SK-N-SH treated with all-trans-retinoic acid at 6 μM for 48 hours (cell line): Measurements from ENCODE around the gene VOPP1.

Experiments used
- ATAC-seq: fragments of 200-7000 bp; cut with Tn5 transposase; 3 replicates; pipeline ENCODE4 v1.9.1; 2020; ENCODE audit warnings: mild to moderate bottlenecking, moderate library complexity
- CSDC2 ChIP-seq: fragments of 250-450 bp; sonication (Bioruptor Pico); IDR thresholded peaks from 2 replicates; pipeline ENCODE4 v1.5.0; 2020; ENCODE audit warnings: mild to moderate bottlenecking, moderate library complexity
- ESRRG ChIP-seq: fragments of 250-450 bp; sonication (Bioruptor Pico); IDR thresholded peaks from 2 replicates; pipeline ENCODE4 v1.6.1; 2021; ENCODE audit warnings: mild to moderate bottlenecking
- ISL1 ChIP-seq: fragments of 250-450 bp; sonication (Bioruptor Pico); IDR thresholded peaks from 2 replicates; pipeline ENCODE4 v2.1.2; 2022; ENCODE audit warnings: mild to moderate bottlenecking, moderate library complexity
- OSR1 ChIP-seq: fragments of 250-450 bp; sonication (Bioruptor Pico); IDR thresholded peaks from 2 replicates; pipeline ENCODE4 v1.8.0; 2022; ENCODE audit warnings: moderate library complexity, mild to moderate bottlenecking, inconsistent platforms
- TCF4 ChIP-seq: fragments of 250-450 bp; sonication (Bioruptor Pico); IDR thresholded peaks from 2 replicates; pipeline ENCODE4 v1.8.0; 2021; ENCODE audit warnings: mild to moderate bottlenecking, moderate library complexity, borderline replicate concordance
- TOX ChIP-seq: fragments of 250-450 bp; sonication (Bioruptor Pico); IDR thresholded peaks from 2 replicates; pipeline ENCODE4 v1.8.0; 2021; ENCODE audit warnings: mild to moderate bottlenecking, moderate library complexity, borderline replicate concordance
- ZC3H10 ChIP-seq: fragments of 250-450 bp; sonication (Bioruptor Pico); IDR thresholded peaks from 2 replicates; pipeline ENCODE4 v1.5.1; 2021; ENCODE audit warnings: mild to moderate bottlenecking, moderate library complexity
- ZFP3 ChIP-seq: fragments of 250-450 bp; sonication (Bioruptor Pico); IDR thresholded peaks from 2 replicates; pipeline ENCODE4 v1.5.0; 2020; ENCODE audit warnings: mild to moderate bottlenecking, moderate library complexity
- ZFP30 ChIP-seq: fragments of 450-650 bp; formaldehyde crosslinking; IDR thresholded peaks from 2 replicates; pipeline ENCODE4 v1.5.0; 2022; ENCODE audit warnings: mild to moderate bottlenecking, moderate library complexity
- ZNF565 ChIP-seq: fragments of 450-650 bp; formaldehyde crosslinking; conservative IDR thresholded peaks from 2 replicates; pipeline ENCODE4 v1.5.0; 2020; ENCODE audit warnings: low read depth, mild to moderate bottlenecking, moderate library complexity
- ZNF8 ChIP-seq: fragments of 450-650 bp; formaldehyde crosslinking; IDR thresholded peaks from 2 replicates; pipeline ENCODE4 v1.5.0; 2020; ENCODE audit warnings: mild to moderate bottlenecking, moderate library complexity
- TF ChIP-seq, protein P1 (sequence below): fragments of 250-450 bp; sonication (Bioruptor Pico); IDR thresholded peaks from 2 replicates; pipeline ENCODE4 v1.5.0; 2020; ENCODE audit warnings: mild to moderate bottlenecking, moderate library complexity
- TF ChIP-seq, protein P2 (sequence below): fragments of 250-450 bp; sonication (Bioruptor Pico); IDR thresholded peaks from 2 replicates; pipeline ENCODE4 v1.8.0; 2020; ENCODE audit warnings: mild to moderate bottlenecking, moderate library complexity, borderline replicate concordance
- TF ChIP-seq, protein P3 (sequence below): fragments of 250-450 bp; sonication (Bioruptor Pico); IDR thresholded peaks from 2 replicates; pipeline ENCODE4 v1.5.1; 2021; ENCODE audit warnings: mild to moderate bottlenecking, moderate library complexity
- TF ChIP-seq, protein P4 (sequence below): fragments of 250-450 bp; sonication (Bioruptor Pico); IDR thresholded peaks from 2 replicates; pipeline ENCODE4 v1.5.1; 2020; ENCODE audit warnings: low read depth, mild to moderate bottlenecking, moderate library complexity
- TF ChIP-seq, protein P5 (sequence below): fragments of 250-450 bp; sonication (Bioruptor Pico); IDR thresholded peaks from 2 replicates; pipeline ENCODE4 v1.8.0; 2021; ENCODE audit warnings: low read depth, mild to moderate bottlenecking, moderate library complexity, borderline replicate concordance

VOPP1 gene

DNA sequence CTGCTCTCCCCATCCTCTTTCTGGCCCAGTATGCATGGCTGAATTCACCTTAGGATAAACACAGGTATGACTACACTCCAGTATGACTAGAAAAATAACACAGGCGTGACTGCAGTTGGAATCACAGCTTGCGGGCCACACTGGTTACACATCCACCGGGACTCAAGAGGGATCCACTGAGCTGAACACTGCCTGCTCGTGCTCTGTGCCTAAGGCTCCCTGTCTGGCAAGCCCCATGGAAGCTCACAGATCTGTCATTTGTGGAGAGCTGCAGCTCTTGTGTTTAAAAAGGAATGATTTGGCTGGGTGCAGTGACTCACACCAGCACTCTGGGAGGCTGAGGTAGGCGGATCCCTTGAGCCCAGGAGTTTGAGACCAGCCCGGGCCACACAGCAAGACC lies 26.8 kb downstream of the VOPP1 start:
- ATAC-seq = peak; percentile 68
- TF ChIP-seq ZFP3 (CRISPR knock-in tag) = no peak
- TF ChIP-seq ZC3H10 (CRISPR knock-in tag) = no peak
- TF ChIP-seq, protein P1, sequence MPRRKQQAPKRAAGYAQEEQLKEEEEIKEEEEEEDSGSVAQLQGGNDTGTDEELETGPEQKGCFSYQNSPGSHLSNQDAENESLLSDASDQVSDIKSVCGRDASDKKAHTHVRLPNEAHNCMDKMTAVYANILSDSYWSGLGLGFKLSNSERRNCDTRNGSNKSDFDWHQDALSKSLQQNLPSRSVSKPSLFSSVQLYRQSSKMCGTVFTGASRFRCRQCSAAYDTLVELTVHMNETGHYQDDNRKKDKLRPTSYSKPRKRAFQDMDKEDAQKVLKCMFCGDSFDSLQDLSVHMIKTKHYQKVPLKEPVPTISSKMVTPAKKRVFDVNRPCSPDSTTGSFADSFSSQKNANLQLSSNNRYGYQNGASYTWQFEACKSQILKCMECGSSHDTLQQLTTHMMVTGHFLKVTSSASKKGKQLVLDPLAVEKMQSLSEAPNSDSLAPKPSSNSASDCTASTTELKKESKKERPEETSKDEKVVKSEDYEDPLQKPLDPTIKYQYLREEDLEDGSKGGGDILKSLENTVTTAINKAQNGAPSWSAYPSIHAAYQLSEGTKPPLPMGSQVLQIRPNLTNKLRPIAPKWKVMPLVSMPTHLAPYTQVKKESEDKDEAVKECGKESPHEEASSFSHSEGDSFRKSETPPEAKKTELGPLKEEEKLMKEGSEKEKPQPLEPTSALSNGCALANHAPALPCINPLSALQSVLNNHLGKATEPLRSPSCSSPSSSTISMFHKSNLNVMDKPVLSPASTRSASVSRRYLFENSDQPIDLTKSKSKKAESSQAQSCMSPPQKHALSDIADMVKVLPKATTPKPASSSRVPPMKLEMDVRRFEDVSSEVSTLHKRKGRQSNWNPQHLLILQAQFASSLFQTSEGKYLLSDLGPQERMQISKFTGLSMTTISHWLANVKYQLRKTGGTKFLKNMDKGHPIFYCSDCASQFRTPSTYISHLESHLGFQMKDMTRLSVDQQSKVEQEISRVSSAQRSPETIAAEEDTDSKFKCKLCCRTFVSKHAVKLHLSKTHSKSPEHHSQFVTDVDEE = no peak
- TF ChIP-seq TOX = no peak
- TF ChIP-seq ZNF8 (CRISPR knock-in tag) = no peak
- no peak for TF ChIP-seq ESRRG (CRISPR knock-in tag)
- no peak for TF ChIP-seq TCF4
- no peak for TF ChIP-seq OSR1 (CRISPR knock-in tag)
- TF ChIP-seq, protein P2, sequence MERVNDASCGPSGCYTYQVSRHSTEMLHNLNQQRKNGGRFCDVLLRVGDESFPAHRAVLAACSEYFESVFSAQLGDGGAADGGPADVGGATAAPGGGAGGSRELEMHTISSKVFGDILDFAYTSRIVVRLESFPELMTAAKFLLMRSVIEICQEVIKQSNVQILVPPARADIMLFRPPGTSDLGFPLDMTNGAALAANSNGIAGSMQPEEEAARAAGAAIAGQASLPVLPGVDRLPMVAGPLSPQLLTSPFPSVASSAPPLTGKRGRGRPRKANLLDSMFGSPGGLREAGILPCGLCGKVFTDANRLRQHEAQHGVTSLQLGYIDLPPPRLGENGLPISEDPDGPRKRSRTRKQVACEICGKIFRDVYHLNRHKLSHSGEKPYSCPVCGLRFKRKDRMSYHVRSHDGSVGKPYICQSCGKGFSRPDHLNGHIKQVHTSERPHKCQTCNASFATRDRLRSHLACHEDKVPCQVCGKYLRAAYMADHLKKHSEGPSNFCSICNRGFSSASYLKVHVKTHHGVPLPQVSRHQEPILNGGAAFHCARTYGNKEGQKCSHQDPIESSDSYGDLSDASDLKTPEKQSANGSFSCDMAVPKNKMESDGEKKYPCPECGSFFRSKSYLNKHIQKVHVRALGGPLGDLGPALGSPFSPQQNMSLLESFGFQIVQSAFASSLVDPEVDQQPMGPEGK (CRISPR knock-in tag) = no peak
- no peak for TF ChIP-seq ZFP30 (CRISPR knock-in tag)
- TF ChIP-seq ZNF565 (CRISPR knock-in tag) = no peak
- TF ChIP-seq ISL1 = no peak
- TF ChIP-seq, protein P3, sequence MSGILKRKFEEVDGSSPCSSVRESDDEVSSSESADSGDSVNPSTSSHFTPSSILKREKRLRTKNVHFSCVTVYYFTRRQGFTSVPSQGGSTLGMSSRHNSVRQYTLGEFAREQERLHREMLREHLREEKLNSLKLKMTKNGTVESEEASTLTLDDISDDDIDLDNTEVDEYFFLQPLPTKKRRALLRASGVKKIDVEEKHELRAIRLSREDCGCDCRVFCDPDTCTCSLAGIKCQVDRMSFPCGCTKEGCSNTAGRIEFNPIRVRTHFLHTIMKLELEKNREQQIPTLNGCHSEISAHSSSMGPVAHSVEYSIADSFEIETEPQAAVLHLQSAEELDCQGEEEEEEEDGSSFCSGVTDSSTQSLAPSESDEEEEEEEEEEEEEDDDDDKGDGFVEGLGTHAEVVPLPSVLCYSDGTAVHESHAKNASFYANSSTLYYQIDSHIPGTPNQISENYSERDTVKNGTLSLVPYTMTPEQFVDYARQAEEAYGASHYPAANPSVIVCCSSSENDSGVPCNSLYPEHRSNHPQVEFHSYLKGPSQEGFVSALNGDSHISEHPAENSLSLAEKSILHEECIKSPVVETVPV = no peak
- TF ChIP-seq, protein P4, sequence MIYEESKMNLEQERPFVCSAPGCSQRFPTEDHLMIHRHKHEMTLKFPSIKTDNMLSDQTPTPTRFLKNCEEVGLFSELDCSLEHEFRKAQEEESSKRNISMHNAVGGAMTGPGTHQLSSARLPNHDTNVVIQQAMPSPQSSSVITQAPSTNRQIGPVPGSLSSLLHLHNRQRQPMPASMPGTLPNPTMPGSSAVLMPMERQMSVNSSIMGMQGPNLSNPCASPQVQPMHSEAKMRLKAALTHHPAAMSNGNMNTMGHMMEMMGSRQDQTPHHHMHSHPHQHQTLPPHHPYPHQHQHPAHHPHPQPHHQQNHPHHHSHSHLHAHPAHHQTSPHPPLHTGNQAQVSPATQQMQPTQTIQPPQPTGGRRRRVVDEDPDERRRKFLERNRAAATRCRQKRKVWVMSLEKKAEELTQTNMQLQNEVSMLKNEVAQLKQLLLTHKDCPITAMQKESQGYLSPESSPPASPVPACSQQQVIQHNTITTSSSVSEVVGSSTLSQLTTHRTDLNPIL (CRISPR knock-in tag) = no peak
- no peak for TF ChIP-seq CSDC2 (CRISPR knock-in tag)

DNA sequence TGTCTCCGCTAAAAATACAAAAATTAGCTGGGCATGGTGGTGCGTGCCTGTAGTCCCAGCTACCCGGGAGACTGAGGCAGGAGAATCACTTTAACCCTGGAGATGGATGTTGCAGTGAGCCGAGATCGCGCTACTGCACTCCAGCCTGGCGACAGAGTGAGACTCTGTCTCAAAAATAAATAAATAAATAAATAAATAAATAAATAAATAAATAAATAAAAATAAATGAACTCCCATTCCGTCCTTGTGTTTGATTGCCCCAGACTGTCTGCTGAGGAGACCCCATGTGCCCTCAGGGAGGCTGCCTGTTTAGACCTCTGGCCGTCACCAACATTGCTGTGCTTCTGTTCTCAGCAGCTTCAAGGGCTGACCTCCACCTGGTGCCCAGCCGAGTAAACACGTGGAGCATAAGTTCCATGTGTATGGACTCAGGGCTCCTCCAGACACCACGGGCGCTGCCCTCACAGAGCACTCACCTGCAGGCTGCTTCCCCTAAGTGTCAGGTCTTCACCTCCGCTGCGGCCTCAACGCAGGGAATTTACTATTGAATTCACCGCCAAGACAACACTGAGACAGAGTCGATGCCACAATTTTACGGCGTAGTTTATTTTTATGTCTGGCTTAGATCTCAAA lies 32.0 kb downstream of the VOPP1 start:
- TF ChIP-seq, protein P2 (CRISPR knock-in tag) = no peak
- TF ChIP-seq ISL1 (no peak), ZNF565 (CRISPR knock-in tag) (no peak), OSR1 (CRISPR knock-in tag) (no peak), ZNF8 (CRISPR knock-in tag) (no peak)
- TF ChIP-seq, protein P1 = no peak
- TF ChIP-seq, protein P5, sequence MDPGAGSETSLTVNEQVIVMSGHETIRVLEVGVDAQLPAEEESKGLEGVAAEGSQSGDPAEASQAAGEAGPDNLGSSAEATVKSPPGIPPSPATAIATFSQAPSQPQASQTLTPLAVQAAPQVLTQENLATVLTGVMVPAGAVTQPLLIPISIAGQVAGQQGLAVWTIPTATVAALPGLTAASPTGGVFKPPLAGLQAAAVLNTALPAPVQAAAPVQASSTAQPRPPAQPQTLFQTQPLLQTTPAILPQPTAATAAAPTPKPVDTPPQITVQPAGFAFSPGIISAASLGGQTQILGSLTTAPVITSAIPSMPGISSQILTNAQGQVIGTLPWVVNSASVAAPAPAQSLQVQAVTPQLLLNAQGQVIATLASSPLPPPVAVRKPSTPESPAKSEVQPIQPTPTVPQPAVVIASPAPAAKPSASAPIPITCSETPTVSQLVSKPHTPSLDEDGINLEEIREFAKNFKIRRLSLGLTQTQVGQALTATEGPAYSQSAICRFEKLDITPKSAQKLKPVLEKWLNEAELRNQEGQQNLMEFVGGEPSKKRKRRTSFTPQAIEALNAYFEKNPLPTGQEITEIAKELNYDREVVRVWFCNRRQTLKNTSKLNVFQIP (CRISPR knock-in tag) = no peak
- TF ChIP-seq, all 23 proteins: peak for 0

More for the DNA sequence above, 32.0 kb downstream of the VOPP1 start:
- no peak for ATAC-seq
